ENCODE measurements around the gene CDK18. TPM values are rescaled to one million over a fixed set of nuclear protein-coding genes. Genes with fewer than 3 reads are reported as not detected.

The CDK18 gene
- total RNA-seq, 1 donor from 2014 or later = 26.4 TPM

- no peaks in the 10 kb centered on the region for H3K4me1 Mint-ChIP-seq
- DNase-seq (ENCODE audit: low read depth, low spot score) = no peak
- no peak overlapping the region for H3K27ac Mint-ChIP-seq (ENCODE audit: unreplicated experiment)
- TF ChIP-seq CTCF (conservative IDR thresholded peaks at IDR 0.05) = no peak
- no peaks in the 10 kb centered on the region for H3K36me3 Mint-ChIP-seq (ENCODE audit: low read depth)
- peaks cover 38% of the 10 kb centered on the region for H3K27me3 Mint-ChIP-seq (ENCODE audit: low read depth)
- H3K9me3 Mint-ChIP-seq = peaks cover 18% of the 10 kb centered on the region
- H3K4me3 Mint-ChIP-seq = no peak overlapping the region
Observed at GRCh38 chr1:205554026-205554811, 49.8 kb downstream of the CDK18 start.

- Mint-ChIP-seq H3K27ac (ENCODE audit: unreplicated experiment) (no peak overlapping the region), H3K4me3 (no peak overlapping the region), H3K36me3 (ENCODE audit: low read depth) (no peaks in the 10 kb centered on the region), H3K4me1 (no peaks in the 10 kb centered on the region), H3K27me3 (ENCODE audit: low read depth) (peaks cover 74% of the 10 kb centered on the region), H3K9me3 (peaks cover 25% of the 10 kb centered on the region)
- no peak for DNase-seq (ENCODE audit: low read depth, low spot score)
- no peak for TF ChIP-seq CTCF (conservative IDR thresholded peaks at IDR 0.05)
Observed at GRCh38 chr1:205561501-205562203, 57.2 kb downstream of the CDK18 start.

- no peak overlapping the region for H3K4me3 Mint-ChIP-seq
Observed at GRCh38 chr1:205563927-205564441, 59.5 kb downstream of the CDK18 start.

GRCh38 chr1:205565799-205566198, 61.3 kb downstream of the CDK18 start:
- Mint-ChIP-seq H3K9me3 (peaks cover 9% of the 10 kb centered on the region), H3K4me1 (no peaks in the 10 kb centered on the region), H3K27ac (ENCODE audit: unreplicated experiment) (no peak overlapping the region), H3K36me3 (ENCODE audit: low read depth) (no peaks in the 10 kb centered on the region), H3K27me3 (ENCODE audit: low read depth) (peaks cover 81% of the 10 kb centered on the region), H3K4me3 (no peak overlapping the region)
- TF ChIP-seq CTCF (conservative IDR thresholded peaks at IDR 0.05) = no peak
- no peak for DNase-seq (ENCODE audit: low read depth, low spot score)

More at GRCh38 chr1:205563927-205564441, 59.5 kb downstream of the CDK18 start:
- Mint-ChIP-seq H3K27ac (ENCODE audit: unreplicated experiment) (no peak overlapping the region), H3K9me3 (peaks cover 19% of the 10 kb centered on the region), H3K4me1 (no peaks in the 10 kb centered on the region), H3K36me3 (ENCODE audit: low read depth) (no peaks in the 10 kb centered on the region), H3K27me3 (ENCODE audit: low read depth) (peaks cover 79% of the 10 kb centered on the region)
- no peak for DNase-seq (ENCODE audit: low read depth, low spot score)
- no peak for TF ChIP-seq CTCF (conservative IDR thresholded peaks at IDR 0.05)

- DNase-seq (ENCODE audit: low read depth, low spot score) = no peak
- Mint-ChIP-seq H3K4me3 (no peak overlapping the region), H3K27me3 (ENCODE audit: low read depth) (peaks cover 89% of the 10 kb centered on the region), H3K9me3 (no peaks in the 10 kb centered on the region), H3K4me1 (no peaks in the 10 kb centered on the region), H3K36me3 (ENCODE audit: low read depth) (no peaks in the 10 kb centered on the region), H3K27ac (ENCODE audit: unreplicated experiment) (no peak overlapping the region)
- TF ChIP-seq CTCF (conservative IDR thresholded peaks at IDR 0.05) = no peak
Observed at GRCh38 chr1:205567716-205568115, 63.2 kb downstream of the CDK18 start.
